ENCODE results near the gene JAG2.
"Not testable (repeated sequence)": the region's sequence is repeated elsewhere in the genome, so short reads cannot be mapped to it uniquely, and the experiment has no call there.

Gene JAG2

DNA sequence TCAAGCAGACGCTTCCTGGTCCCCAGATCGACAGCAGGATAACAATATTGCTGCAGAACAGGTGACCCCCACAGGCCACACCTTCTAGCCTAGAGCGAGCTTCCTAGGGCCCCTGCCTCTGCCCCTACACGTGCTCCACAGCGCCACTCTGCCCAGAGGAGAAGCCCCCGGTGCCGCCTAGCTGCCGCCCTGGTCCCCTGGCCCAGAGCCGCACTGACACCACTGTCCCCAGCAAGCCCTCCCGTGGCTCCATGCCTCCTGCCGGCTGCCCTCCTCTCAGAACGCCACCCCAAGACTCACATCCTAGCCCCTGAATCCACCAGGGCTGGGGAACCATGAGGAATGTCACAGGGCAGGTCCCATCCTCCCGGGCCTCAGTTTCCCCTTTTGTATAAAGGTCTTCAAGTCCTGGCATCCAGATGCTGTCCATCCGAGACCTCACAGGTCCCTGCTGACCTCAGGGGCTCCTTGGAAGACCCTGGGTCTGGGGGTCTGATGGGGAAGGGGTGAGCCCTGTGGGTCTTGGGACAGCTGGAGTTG lies 31.0 kb downstream of the JAG2 start:
- DNase-seq, result no peak

DNA sequence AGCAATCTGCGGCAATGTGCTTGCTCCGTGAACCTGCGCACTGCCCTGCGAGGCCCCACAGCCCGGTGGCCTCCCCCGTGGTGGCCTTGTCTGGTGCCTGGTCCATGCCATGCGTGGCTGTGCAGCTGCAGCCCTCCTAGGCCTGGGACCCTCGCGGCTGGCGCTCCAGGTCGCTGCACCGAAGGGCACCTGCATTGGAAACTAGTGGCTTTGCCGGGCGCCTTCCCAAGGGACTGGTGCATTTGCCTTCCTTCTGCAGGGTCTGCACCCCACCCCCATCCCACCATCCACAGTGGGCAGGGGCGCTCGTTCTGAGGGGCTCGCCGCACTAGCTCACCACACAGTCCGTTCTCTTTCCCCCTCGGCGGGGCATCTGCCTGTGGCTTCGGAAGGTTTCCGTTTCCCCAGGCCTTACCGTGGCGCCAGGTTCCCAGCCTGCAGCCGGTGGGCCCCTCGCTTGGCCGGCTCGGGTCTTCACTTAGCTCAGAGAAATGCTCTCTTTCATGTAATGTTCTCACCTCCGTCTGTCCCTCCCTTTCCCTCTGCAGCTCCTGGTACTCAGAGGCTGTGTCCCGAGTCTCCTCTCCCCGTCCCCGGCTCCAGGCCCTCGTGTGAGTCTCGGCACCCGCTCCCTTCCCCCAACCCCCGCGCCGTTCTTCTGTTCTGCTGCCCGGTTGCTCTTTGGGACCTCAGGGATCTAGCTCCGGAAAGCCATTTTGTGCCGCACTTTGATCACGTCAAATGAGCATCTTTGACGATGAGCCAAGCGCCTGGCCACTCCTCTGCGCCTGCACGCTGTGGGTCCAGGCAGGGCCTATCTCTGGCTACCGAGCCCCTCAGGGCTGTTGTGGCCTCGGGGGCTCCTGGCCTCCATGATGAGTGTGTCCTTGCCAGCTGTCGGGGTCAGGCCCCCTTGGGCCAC lies 31.9 kb downstream of the JAG2 start:
- no peak for DNase-seq

DNA sequence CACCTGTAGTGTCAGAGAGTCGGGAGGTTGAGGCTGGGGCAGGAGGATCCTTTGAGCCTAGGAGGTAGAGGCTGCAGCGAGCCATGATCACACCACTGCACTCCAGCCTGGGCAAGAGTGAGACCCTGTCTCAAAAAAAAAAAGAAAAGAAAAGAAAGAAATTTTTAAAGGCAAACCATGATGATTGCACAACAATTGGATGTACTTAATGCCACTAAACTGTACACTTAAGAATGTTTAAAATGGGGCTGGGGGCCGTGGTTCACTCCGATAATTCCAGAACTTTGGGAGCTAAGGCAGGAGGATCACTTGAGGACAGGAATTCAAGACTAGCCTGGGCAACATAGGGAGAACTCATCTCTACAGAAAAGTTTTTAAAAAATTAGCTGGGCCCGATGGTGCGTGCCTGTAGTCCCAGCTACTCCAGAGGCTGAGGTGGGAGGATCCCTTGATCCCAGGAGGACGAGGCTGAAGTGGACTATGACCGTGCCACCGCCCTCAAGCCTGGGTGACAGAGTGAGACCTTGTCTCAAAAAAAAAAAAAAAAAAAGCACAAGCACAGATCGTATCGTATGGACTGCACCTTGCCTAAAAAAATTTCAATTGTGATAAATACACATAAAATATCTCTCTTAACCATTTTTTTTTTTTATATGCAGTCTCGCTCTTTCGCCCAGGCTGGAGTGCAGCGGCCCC lies 32.7 kb downstream of the JAG2 start:
- DNase-seq, result no peak

DNA sequence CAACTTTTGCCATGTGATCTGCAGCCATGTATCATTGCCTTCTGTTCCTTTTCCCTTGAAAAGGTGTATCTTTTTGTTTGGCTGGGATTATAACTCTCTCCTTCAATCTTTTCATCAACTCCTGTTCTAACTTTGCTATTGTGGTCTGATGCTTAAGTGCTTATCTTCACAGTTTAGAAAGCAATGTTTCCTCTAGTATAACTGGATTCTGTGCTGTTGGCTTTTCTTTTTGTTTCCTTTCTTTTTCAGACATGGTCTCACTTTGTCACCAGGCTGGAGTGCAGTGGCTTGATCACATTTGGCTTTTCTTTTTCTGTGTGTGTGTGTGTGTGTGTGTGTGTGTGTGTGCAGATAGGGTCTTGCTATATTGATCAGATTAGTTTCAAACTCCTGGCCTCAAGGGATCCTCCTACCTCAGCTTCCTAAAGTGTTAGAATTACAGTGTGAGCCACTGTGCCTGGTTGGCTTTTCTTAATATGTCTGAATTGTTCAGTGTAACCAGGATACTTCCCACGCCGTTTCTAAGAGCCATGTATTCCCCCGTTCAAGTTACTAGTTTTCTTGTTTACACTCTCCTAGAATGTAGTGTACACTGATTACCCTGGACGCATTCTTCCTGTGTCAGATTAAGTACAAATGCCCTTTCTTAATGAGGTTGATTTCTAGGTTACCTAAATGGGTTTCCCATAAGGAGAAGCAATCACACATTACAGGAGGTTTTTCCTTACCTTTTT lies 35.5 kb downstream of the JAG2 start:
- no peak for DNase-seq

DNA sequence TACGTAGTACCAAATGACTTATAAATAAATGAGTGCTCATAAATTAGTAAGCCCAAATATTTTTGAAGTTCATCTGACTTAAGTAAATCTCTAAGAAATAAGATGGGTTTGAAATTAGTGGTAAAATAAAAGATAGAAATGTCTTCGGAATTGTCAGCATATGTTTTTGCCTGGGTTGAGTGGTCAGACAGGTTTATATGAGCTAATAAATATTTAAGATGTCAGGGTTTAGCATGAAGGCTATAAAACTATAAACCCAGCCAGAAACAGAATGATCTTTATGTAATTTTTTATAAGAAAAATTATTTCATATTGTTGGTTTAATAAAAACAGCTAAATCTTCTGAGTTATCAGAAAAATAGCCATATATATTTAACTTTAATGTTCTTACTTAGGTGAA lies 37.3 kb downstream of the JAG2 start:
- no peak for DNase-seq

DNA sequence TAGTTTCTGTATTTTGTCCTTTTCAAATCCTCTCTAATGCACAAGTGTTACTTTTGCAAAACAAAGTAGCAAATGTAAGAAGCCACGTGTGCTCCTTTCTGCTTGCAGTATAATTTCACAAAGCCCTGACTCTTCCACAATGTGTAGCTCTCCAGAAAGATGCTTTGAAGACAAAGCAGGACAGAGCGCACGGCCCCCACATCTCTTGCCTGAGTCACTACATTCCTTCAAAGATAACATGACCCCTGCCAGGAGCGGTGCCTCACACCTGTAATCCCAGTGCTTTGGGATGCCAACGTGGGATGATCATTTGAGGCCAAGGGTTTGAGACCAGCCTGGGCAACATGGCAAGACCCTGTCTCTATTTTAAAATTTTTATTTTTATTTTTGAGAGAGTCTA lies 40.5 kb downstream of the JAG2 start:
- DNase-seq, result no peak

DNA sequence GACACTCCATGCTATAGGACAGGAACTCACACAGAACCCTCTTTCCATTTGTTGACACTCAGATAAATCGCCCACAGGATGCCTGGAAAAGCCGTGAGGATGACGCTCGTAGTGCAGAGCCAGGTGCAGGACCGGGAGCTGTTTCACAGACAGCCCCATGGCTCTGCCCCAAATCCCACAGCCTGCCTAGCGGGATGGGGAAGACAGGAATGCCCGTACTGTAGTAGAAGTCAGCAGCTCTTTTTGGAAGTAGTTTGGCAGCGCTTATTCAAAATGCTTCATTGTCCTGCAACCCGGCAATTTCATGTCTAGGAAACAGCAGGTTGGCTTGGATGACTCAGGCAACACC lies 41.6 kb downstream of the JAG2 start:
- DNase-seq, result peak; percentile 19

DNA sequence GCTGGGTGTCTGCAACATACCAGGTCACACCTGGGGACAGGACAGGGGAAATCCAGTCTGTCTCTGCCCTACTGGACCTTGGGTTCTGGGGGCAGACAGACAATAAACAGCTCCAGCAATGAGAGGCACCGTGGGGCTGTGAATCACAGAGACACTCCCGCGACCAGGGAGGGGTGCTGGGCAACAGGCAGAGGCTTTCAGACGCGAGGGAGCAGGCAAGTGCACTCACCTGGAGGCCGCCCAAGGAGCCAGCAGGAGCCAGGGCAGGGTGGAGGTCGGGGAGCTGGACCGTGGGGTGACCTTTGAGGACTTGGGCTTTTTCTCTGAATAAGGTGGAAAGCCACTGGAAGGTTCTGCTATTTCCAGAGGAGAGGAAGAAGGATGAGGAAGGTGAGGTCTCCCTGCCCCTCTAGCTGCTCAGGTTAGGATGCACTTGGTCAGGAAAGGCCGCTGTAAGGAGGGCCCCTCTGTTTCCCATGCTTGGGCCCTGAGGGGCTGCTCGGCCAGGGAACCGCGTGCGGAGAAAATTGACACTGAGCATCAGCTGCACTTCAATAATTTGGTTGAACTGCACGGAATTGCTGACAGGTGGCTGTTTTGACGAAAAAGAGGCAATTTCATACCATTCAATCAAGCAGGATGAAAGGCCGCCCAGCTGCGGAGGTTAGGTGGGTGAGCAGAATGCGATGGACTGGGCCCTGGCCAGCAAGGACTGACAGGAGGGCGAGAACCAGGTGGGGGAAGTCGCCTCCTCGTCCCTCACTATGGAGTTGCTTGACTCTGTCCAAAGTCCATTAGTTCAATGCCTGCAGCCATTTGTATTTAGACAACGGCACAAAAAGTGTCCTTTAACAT lies 42.2 kb downstream of the JAG2 start:
- peak; percentile 16 for DNase-seq

DNA sequence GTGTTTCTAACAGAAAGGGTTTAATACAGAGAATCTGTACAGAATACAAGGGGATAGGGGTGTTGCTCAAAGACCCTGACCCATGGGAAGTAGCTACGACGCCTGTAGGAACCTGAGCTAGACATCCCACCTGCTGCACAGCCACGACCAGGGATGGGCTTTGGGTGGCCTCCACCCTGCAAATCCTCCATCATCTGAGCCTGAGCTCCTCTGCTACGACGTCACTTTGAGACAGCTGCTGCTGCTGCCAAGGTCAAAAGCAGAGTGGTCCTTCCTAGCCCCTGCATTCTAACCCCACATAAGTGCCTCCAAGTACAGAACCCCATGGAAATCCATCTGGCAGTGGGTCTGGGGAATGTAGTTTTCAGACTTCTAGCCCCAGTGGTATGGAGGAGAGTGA lies 43.8 kb downstream of the JAG2 start:
- DNase-seq, result no peak

DNA sequence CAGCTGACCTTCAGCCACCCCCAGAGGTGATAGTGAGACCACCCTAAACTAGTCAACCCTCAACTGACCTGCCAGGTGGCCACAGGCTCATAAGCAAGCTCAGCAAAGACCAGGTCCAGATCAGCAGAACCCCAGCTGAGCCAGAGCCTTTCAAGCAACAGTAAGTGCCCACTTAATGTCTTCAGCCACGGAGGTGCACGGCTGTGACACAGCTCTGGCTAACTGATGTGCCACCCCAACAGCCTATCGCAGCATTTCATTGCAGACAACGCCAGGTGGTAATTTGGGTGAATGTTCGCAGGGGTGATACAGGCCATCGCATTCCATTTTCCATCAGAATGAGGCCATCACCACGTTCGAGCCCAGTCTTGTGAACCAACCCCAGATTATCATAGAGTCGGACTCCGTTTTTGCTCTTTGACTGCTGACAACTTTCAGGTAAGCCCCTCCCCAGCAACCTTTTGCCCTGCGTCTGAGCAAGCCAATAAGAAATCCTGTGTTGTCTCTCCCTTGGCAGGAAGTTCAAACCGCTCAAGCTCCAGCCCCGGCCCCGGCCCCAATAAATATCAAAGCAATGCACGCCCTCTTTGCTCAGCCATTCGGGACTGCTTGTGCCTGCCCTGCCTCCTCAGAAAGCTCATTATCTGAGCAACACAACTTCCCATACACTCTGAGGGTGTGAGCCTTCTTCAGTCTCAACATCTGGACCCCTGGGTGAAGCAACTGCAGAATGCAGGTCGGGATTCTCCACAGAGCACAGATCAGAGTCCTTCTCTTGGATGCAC lies 44.4 kb downstream of the JAG2 start:
- DNase-seq, result no peak

DNA sequence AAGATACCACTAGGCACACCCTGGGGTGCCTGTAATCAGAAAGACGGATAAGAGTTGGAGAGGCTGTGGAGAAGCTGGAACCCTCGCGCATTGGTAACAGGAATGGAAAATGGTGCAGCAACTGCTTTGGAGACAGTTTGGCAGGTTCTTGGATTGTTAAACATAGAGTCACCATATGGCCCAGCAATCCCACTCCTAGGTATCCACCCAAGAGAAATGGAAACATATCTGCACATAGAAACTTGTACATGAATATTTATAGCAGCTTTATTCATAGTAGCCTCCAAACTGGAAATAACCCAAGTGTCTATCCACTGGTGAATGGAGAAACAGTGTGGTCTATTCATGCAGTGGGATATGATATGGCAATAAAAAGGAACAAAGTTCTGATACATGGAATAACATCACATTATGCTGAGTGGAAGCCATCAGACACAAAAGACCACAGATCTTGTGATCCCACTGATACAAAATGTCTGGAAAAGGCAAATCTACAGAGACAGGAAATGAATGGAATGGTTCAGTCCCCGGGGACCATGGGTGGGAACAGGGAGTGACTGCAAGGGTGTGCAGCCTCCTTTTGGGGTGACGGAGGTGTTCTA lies 45.4 kb downstream of the JAG2 start:
- DNase-seq, result no peak

DNA sequence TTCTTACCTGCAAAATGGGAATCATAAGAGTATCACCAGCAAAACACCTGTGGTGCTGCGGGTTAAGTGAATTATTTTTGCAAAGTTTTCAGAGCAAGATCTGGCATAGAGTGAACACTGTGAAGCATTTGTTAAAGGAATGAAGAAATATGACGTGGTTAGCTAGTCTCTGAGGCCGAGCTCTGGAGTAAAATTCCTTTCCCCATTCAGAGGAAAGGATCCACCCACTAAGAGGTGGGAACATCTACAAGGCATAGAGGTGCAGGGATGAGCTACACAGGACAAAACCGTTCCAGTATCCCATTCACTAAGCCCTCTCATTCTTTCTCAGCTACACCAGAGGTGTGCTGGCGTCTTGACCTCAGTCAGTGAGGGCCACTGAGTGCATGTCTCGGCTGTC lies 48.5 kb downstream of the JAG2 start:
- no peak for DNase-seq

DNA sequence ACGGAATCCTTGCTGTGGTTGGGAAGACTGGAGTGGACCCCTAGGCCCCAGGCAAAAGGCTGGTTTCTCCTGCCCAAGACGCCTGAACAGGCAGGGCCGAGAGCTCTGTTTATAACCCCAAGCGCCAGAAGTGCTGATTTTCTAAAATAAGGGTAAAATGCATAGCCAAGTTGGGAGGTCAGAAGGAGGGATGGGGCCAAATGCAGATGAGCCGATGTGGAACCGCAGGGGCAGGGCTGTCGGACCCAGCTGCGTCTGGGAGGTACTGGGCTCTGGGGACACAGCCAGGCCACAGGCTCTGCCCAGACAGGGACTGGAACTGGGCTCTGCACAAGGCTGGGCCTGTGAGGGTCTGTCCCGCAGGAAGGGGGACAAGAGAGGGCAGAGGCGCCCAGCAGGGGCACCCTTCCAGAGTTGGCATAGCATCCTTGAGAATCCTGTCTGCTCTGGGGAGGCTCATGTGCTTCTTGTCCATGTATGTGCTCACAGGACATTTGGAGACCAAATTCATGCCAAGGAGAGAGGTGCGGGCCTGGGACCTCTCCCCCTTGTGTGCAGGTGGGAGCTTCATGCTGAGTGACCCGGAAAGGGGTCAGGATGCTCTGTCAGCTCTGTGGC lies 49.1 kb downstream of the JAG2 start:
- no peak for DNase-seq

DNA sequence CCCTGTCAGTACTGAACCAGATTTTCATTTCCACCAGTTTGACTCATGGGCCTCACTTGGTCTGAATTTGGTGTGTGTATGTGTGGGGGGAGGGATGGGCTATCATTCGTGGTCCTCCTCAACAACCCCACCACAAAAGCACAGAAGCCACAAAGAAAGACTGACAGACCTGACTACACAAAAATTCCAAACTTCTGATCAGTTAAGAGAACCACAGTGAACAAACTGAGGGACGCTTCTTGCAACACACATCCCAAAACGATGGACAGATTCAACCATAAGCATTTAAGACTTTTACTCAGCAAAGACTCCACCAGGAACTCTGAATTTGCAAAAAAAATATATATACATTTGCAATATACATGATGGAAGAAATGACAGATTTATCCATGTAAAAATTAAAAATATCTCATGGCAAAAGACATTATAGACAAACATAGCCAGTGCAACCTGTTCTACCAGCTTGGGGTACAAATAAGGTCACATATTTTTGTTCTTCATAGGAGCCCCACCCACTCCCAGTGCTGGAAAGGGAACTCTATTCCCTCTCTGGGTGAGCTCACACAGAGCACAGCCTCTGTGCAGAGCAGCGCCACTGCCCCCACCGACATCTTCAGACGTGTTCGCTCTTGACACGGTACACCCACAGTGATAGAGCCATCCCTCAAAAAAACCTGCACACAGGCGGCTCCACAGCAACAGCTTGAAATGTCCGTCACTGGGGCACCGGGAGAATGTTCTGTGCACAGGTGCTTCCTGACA lies 49.7 kb downstream of the JAG2 start:
- DNase-seq, result no peak

DNA sequence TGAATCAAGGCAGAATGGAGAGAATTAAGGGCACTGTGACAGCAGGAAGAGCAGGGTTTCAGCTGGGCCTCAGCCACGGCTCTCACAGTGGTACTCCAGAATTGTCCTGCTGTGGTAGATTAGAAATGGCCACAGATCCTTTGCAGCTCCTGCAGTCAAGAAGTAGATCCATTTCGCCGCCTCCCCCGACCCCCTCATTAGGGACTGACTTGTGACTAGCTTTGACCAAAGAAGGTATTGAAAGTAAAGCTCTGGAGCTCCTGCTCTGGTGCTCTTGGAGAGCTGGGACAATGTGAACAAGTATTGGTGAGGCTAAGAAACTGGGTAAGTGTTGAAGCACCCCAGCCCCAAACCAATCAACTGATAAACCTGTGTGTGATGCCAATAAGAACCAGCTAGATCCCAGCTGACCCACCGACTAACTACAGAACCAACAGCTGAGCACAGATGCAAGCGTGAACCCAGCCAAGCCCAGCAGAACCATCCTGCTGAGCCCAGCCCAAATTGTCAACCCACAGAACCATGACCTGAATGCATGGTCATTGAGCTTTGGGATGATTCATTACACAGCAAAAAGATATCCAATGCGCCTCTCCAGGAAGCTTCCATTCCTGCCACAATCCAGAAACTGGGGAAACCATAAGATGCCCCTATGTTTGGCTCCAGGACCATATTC lies 50.7 kb downstream of the JAG2 start:
- no peak for DNase-seq

DNA sequence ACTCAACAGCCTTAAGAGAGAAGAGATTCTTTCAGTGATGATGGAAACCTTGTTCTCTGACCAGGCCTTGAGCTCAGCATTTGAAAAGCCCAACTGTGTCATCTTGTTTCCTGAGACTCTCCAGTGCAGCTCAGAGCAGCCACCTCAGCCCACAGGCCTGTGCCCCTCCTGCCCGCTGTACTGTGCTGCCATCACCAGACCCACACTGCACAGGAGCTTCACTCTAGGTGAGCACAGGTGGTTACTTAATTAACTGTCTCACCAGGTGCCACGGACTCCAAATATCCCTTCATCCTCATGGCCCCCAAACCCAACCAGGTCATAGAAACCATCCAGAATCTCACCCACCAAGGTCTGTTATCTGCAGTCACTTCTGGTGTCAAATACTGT lies 51.3 kb downstream of the JAG2 start:
- no peak for DNase-seq

DNA sequence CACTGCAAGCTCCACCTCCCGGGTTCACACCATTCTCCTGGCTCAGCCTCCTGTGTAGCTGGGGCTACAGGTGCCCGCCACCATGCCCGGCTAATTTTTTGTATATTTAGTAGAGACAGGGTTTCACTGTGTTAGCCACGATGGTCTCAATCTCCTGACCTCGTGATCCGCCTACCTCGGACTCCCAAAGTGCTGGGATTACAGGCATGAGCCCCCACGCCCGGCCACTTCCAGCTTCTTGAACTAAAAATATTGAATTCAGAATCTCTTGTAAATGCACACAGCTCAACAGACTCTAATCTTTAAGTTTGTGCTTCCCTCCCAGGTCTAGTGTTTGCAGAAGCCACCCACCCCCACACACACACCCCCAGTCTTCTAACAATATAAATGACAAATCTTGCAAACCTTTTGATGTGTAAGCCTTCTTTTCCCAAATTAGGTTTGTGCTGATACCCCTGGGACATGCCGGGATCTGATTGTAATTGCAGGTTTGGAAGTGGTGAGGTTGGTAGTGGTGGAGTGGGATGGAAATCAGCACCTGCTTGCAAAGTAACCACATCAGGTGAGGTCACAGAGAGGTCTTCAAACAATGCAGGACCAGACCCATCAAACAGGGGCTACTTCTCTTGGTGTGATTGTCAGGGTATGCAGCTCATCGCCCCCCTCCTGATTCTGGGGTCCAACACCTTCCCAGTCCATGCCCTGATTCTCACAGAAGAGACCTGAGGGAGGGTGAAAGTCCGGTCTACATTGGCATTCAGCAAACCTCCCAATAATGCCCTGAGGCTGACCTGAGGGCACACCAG lies 51.9 kb downstream of the JAG2 start:
- DNase-seq, result no peak

DNA sequence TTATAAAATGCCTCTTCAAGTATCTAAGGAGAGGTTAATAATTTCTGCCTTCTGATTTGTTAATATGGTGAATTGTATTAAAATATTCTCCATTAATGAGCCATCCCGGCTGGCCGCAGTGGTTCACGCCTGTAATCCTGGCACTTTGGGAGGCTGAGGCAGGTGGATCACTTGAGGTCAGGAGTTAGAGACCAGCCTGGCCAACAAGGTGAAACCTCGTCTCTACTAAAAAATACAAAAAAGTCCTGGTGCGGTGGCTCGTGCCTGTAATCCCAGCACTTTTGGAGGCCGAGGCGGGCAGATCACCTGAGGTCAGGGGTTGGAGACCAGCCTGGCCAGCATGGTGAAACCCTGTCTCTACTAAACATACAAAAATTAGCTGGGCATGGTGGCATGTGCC lies 59.3 kb downstream of the JAG2 start:
- DNase-seq, result not testable (repeated sequence)

DNA sequence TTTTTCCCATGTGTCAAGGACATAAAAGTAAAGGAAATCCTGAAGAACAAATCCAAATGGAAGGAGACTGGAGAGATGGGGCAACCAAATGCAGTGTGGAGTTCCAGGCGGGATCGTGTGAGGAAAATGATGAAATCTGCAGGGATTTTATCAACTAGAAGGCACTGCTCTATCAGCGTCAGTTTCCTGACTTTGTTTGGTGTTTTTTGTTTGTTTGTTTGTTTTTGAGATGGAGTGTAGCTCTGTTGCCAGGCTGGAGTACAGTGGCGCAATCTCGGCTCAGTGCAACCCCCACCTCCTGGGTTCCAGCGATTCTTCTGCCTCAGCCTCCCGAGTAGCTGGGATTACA lies 60.1 kb downstream of the JAG2 start:
- DNase-seq, result no peak

Data from NCI-H2227 treated with DMSO at 0.1 percent for 48 hours (cell line).